Hypothalamus (tissue), 51 donors: Measurements from ENCODE around the gene OR6S1.
A peak's percentile ranks its signal among the peaks of the same experiment; 100 is the strongest.
"Not testable (repeated sequence)": the region's sequence is repeated elsewhere in the genome, so short reads cannot be mapped to it uniquely, and the experiment has no call there.

Experiments
- DNase-seq, 51 donors: peaks; one replicate each; lab custom pipeline; 2025; lab: John Stamatoyannopoulos, UW

OR6S1 gene

GRCh38 chr14:20632448-20632830 lies 9.1 kb downstream of the OR6S1 start:
- DNase-seq: no peak

DNA sequence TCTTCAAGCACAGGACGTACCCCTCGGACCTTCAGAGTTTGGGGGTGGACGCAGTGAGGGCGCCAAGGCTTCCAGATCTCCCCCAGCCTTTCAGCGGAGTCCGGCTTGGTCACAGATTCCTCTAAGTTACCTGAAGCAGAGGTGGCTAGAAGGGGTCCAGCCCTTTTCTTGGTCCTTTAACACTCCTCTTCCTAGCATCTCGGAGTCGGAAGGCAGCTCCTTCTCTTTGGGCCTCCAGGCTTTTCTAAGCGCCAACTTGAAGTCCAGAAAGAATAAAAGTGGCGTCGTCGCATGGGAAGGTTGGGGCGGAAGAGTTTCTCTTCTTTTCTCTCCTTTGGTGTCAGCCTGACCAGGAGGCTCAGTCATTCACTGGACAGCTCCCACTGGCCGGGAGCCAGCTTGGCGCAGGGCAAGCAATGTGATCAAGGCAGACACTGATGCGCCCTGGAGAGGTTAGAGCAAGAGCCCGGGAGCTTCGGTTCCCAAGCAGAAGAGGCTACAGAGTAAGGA lies 9.6 kb downstream of the OR6S1 start:
- DNase-seq: peak in 24 of 51 donors; percentile 5 to 53 (median 31)

DNA sequence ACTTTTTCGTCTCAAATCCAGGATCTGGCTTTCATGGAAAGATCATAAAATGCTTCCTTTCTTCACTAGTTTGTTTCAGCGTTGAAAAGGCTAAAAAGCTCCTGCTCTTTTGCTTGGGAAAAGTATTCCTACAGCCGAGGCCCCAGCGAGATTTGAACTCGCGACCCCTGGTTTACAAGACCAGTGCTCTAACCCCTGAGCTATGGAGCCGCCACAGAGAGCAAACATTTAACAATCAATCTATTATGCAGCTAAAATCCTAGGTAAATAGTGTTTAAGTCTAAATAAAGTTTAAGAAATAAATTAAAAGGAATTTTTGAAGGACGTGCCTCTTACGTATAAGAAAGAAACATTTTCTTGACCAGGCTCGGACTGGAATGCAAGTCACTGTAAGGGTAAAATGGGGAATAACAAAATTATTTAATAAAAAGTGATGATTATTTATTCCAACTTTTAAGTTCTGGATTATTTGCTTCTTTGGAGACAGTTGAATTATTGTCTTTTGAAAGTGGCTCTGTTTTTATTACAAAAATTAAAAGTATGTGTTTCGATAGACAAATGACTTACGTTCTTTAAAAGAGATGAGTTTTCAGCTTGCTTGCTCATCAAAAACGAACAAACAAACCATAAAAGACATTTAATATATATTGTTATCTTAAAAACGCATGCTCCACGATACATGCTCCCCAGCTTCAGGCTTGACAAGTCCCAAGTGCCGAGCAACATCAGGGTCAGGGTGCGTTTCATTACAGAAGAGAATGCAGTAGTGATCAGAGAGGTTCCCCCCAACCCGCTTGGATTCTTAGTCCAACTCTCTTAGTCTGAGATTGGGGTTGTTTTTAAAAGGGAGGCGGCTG lies 10.2 kb downstream of the OR6S1 start:
- DNase-seq: peak in 15 of 51 donors; percentile 6 to 52 (median 23)

- DNase-seq: peak in 5 of 51 donors; percentile 5 to 42 (median 24)
Measured at GRCh38 chr14:20630340-20631022, 11.0 kb downstream of the OR6S1 start.

DNA sequence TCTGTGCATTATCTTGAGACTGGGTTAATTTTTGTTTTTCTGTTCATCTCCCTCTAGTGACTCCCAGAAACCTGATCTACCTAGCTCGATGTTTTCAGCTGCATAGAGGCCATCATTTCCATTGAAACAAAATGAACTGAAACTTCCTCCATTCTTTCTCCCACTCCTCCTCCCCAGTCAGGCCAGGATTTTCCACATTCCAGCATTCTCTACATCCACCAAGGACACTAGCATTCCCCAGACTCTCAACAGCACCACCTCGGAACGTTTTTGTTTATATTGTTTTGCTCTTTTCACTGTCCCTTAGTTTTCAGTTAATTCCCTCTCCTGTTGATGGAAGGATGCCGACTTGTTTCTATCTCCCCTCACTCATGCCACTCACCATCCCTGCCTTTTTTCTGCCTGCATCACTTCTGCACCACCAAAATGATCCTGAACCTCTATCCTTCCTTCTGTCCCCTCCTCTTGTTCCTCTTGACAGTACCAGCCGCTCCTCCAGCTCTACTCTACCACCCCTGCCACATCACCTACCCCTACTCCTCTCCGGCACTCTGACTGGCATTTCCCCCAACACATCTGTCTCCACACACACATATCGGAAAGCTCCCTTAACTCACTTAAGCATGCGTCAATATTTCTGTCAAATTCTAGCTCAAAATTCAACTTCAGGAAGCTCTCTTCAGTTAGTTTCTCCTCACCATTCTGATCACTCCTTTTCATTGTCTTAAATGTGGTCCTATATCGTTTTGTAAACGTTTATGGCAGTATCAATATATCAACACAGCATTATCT lies 13.2 kb downstream of the OR6S1 start:
- DNase-seq: no peak

- no peak for DNase-seq
Measured at GRCh38 chr14:20627346-20628027, 14.0 kb downstream of the OR6S1 start.

DNA sequence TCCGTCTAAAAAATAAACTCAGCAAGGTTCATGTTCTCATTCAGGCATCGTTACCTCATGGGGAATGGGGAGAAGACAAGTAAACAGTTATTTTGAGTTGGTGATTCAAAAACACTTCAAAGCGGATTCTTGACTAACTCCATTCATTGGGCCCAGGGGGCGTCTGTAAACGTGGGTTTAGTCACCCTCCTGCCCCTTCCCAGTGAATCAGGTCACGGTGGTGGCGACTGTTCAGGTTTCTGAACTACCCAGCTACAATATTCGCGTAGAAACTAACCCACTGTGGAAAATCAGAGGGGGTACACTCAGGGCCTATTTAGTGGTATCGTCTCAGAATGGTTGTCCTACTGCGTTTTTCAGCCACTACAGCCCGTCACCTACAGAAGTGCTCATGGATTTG lies 15.2 kb downstream of the OR6S1 start:
- no peak for DNase-seq

DNA sequence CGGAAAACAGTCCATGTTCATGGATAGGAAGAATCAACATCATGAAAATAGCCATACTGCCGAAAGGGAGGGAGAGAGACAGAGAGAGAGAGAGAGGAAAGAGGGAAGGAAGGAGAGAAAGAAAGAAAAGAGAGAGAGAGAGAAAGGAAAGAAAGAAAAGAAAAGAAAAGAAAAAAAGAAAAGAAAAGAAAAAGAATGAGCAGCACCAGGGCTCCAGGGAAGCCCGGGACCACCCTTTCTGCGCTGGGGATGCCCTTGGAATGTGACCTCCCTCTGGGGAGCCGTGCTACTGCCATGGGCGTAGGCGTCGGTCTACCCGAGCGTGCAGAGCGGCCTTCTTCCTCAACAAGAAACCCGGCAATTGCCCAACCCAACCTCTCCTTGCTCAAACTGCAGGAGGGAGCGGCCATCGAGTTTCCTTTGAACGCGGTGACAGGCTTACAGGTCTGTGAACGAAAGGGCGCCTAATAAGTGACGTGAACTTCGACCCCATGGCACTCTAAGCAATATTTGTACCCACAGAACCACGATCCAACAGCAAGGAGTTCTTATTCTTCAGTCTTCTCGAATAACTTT lies 16.9 kb downstream of the OR6S1 start:
- DNase-seq: peak in 2 of 51 donors; percentile 3 to 18

GRCh38 chr14:20623798-20624197 lies 17.7 kb downstream of the OR6S1 start:
- no peak for DNase-seq

DNA sequence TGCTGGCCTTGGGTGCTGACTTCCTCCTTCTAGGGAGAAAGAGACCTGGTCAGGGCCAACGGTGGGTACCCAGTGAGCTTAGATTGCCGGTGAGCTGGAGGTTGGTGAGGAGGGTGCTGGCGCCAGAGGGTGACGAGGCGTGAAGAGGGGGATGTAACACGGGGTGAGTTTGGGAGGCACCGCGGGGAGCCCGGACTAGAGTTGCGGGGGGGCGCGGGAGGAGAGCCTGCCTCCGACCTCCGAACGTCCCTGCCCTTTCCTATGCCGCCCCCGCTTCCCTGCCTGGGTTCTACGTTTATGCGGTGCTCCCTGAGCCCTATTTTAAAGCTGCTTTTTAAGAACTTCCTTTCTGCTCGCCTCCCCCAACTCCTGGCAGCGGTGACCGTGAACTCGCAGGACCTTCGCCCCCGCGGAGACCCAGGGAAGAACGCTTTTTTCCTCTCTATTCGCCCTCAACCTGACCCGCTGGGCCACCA lies 18.6 kb downstream of the OR6S1 start:
- DNase-seq: no peak

DNA sequence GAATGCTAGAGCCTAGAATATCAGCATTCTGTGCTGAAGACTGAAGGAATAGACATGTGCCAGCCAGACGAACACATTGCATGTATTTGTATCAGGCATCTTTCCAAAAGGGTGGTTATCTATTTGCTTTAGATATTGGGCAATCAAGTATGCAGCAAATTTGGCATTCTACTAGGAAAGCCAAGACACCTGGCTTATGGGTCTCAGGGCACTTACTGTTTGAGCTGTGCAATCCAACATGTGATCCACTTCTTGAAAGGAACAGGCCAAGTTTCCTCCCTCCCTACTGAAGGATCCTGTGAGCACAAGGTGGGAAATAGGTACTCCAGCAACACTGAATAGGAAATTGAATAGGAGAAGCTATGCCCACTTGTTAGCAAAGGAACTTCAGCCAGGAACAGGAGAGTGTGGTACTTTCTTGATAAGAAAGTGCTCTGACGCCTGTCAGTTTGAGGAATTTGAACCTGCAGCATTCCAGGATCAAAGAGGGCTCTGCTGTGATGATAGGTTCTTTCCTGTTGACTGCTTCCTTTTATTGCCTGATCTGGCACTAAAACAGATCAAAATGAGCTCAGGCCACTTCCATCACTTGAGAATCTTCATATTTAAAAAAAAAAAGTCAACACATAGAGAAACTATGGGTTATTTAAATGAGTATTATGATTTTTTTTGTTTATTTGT lies 20.6 kb downstream of the OR6S1 start:
- DNase-seq: no peak

DNA sequence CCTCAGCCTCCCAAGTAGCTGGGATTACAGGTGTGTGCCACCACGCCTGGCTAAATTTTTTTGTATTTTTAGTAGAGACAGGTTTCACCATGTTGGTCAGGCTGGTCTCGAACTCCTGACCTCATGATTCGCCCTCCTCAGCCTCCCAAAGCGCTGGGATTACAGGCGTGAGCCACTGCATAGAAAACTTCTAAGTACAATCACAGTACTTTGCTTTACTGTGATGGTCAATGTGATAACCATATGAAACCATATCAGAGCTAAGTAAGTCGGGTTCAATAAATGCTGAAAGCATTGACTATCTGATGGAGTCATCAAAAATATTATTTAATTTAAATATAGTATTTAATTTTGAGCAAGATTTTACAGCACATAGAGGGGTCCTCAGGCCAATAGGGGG lies 21.8 kb downstream of the OR6S1 start:
- DNase-seq: not testable (repeated sequence)

DNA sequence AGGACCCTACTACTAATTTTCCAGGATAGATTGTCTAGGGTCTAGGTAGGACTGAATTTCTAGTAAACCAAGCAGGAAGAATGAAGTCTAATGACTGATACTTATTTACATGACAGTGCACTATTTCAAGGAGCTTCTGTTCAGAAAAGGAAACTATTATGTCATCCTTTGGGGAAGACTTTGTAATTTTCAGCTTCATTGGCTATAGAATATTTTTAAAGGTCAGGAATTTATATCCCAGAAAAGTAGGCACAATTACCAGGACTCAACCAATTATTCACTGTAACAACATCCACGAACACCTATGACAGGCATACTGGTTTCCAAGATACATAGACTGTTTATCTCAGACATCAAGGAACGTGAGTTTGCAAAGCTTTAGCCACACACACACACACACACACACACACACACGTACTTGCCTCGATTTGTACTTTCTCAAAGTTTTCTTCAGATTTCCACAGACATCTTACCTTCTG lies 23.2 kb downstream of the OR6S1 start:
- no peak for DNase-seq

GRCh38 chr14:20617138-20618003 lies 24.1 kb downstream of the OR6S1 start:
- no peak for DNase-seq

DNA sequence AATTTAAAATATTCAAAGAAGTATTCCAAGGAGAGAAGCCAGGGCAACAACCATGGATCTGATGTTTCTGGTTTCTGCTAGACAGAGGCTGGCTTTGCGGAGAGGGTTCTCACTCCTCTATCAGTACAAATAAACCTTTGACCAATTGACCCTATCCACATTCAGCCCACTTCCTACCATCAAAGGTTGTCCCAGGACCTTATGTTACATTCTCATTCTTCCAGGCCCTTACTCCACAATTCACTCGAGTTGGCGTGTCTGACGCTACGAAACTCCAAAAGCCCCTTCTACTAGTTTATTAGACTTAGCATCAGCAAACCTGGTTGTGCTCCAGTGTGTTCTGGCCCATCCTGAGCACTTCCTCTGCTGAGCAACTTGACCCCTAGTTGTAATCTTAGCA lies 25.5 kb downstream of the OR6S1 start:
- DNase-seq: no peak

GRCh38 chr14:20614038-20614840 lies 27.3 kb downstream of the OR6S1 start:
- DNase-seq: peak in 5 of 51 donors; percentile 43 to 75 (median 45)
